OCI-LY7 (cell line): Measurements from ENCODE around the gene ARHGAP26.

Experiments used
- CTCF ChIP-seq: fragments of 200-600 bp; sonication (generic); conservative IDR thresholded peaks from 2 replicates; pipeline ENCODE4 v1.5.1; 2014; ENCODE audit warnings: mild to moderate bottlenecking, antibody characterized with exemption, low read length, moderate library complexity, mixed read lengths
- EZH2phosphoT487 ChIP-seq: fragments of 200-600 bp; sonication (generic); IDR thresholded peaks from 2 replicates; pipeline ENCODE4 v1.6.1; 2018; ENCODE audit warnings: low read depth, borderline replicate concordance, mild to moderate bottlenecking, mixed run types, antibody characterized with exemption, low read length, moderate library complexity, mixed read lengths

- no peak for TF ChIP-seq EZH2phosphoT487
- no peak for TF ChIP-seq CTCF
Measured at GRCh38 chr5:142897328-142897727, 127.2 kb downstream of the ARHGAP26 start.
